CD8-positive, alpha-beta memory T cell (primary cell): Measurements from ENCODE around the gene COLEC11. TPM values are rescaled to one million over a fixed set of nuclear protein-coding genes. Genes with fewer than 3 reads are reported as not detected.

Experiments
- CTCF ChIA-PET: fragments of 350-600 bp; sonication (Branson Sonifier 250); formaldehyde crosslinking; loops from one replicate; lab custom pipeline; 2021; ENCODE audit warnings: antibody characterized with exemption; lab: Charles Lee
- POLR2A ChIA-PET: fragments of 350-600 bp; sonication (Branson Sonifier 250); formaldehyde crosslinking; loops from one replicate; lab custom pipeline; 2021; ENCODE audit warnings: antibody characterized with exemption; lab: Charles Lee
- DNase-seq, 5 donors: peaks; one replicate each; pipeline versions ENCODE4 v3.0.0 to v3.0.0-alpha.2; 2020 to 2022; ENCODE audit warnings: mixed read lengths in 1 of 5
- H3K27ac ChIP-seq: one replicate; pipeline ENCODE4 v1.7.0; 2013; ENCODE audit warnings: low read depth, mild to moderate bottlenecking, low read length, moderate library complexity
- H3K27me3 ChIP-seq: 2 replicates; pipeline ENCODE4 v1.7.0; 2013; ENCODE audit warnings: low read length, mild to moderate bottlenecking; ENCODE audit not compliant: insufficient read depth, poor library complexity, severe bottlenecking
- H3K36me3 ChIP-seq: 2 replicates; pipeline ENCODE4 v1.7.0; 2013; ENCODE audit warnings: mild to moderate bottlenecking, low read length, moderate library complexity; ENCODE audit not compliant: insufficient read depth
- H3K4me1 ChIP-seq: 2 replicates; pipeline ENCODE4 v1.7.0; 2013; ENCODE audit warnings: mild to moderate bottlenecking, low read length, moderate library complexity; ENCODE audit not compliant: insufficient read depth
- H3K4me3 ChIP-seq: 2 replicates; pipeline ENCODE4 v1.7.0; 2013; ENCODE audit warnings: mild to moderate bottlenecking, low read length
- H3K9me3 ChIP-seq: 2 replicates; pipeline ENCODE4 v1.7.0; 2013; ENCODE audit warnings: mild to moderate bottlenecking, low read length
- H3K27ac Mint-ChIP-seq, 8 donors: one replicate each; pipeline ENCODE4 v1.8.0; 2020 to 2021; ENCODE audit warnings: mixed read lengths in 8 of 8, mild to moderate bottlenecking in 6 of 8, inconsistent platforms in 3 of 8, moderate library complexity in 3 of 8
- H3K27me3 Mint-ChIP-seq, 2 donors: one replicate each; pipeline ENCODE4 v1.8.0; 2020 to 2021; ENCODE audit warnings: mixed read lengths in 2 of 2, mild to moderate bottlenecking in 1 of 2, moderate library complexity in 1 of 2
- H3K36me3 Mint-ChIP-seq, 3 donors: one replicate each; pipeline ENCODE4 v1.8.0; 2020 to 2021; ENCODE audit warnings: mixed read lengths in 3 of 3, inconsistent platforms in 1 of 3, mild to moderate bottlenecking in 1 of 3
- H3K4me1 Mint-ChIP-seq, 3 donors: one replicate each; pipeline ENCODE4 v1.8.0; 2020 to 2021; ENCODE audit warnings: mixed read lengths in 3 of 3, inconsistent platforms in 1 of 3, mild to moderate bottlenecking in 1 of 3
- H3K4me3 Mint-ChIP-seq, 7 donors: one replicate each; pipeline ENCODE4 v1.8.0; 2020 to 2021; ENCODE audit warnings: mixed read lengths in 7 of 7, mild to moderate bottlenecking in 6 of 7, moderate library complexity in 4 of 7, inconsistent platforms in 2 of 7
- H3K9me3 Mint-ChIP-seq, 5 donors: one replicate each; pipeline ENCODE4 v1.8.0; 2020 to 2022; ENCODE audit warnings: mixed read lengths in 5 of 5, mild to moderate bottlenecking in 3 of 5, moderate library complexity in 2 of 5, inconsistent platforms in 1 of 5
- polyA plus RNA-seq: library from polyadenylated mRNA; unstranded; fragments of 300-500 nt; fragmentation: Illumina TruSeq; gene quantifications from one replicate; pipeline ENCODE4 v1.2.3, GENCODE V29; 2021
- total RNA-seq, 2 experiments: library from RNA; stranded (reverse); gene quantifications; one replicate each; pipeline ENCODE4 v1.2.3, GENCODE V29; 2021

COLEC11 gene
- total and polyA plus RNA-seq, 3 experiments from 2014 or later, result 0.24 to 0.29 TPM; not detected in 1

GRCh38 chr2:3683748-3684454 lies 89.0 kb downstream of the COLEC11 start:
- Histone ChIP-seq H3K36me3 (no peaks in the 10 kb centered on the region), H3K9me3 (no peaks in the 10 kb centered on the region), H3K27ac (no peak overlapping the region), H3K27me3 (no peaks in the 10 kb centered on the region), H3K4me3 (no peak overlapping the region), H3K4me1 (no peaks in the 10 kb centered on the region)
- H3K36me3 Mint-ChIP-seq, result no peaks in the 10 kb centered on the region
- peaks cover 4 to 21% of the 10 kb centered on the region in 2 donors for H3K27me3 Mint-ChIP-seq
- peaks cover 0 to 9% (median 0%) of the 10 kb centered on the region in 5 donors for H3K9me3 Mint-ChIP-seq
- H3K27ac Mint-ChIP-seq, result no peak overlapping the region
- H3K4me3 Mint-ChIP-seq, result no peak overlapping the region
- ChIA-PET POLR2A (no interaction called here), CTCF (no interaction called here)
- DNase-seq, result no peak
- H3K4me1 Mint-ChIP-seq, result no peaks in the 10 kb centered on the region

DNA sequence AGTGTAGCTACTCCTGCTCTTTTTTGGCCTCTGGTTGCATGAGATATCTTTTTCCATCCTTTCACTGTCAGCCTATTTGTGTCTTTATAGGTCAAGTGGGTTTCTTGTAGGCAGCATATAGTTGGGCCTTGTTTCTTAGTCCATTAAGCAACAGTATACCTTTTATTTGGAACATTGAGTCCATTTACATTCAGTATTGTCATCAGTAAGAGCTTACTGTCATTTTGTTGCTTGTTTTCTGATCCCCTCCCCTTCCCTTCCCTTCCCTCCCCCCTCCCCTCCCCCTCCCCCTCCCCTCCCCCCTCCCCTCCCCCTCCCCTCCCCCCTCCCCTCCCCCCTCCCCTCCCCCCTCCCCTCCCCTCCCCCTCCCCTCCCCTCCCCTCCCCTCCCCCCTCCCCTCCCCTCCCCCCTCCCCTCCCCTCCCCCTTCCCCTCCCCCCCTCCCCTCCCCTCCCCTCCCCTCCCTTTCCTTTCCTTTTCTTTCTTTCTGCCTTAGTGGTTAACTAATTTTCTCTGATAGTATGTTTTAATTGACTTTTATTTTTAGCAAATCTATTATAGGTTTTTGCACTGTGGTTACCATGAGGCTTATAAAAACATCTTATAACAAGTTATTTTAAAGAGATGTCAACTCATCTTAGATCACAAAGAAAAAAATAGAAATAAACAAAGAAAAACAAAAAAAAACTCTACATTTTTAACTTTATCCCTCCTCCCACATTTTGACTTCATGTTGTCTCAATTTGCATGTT lies 95.3 kb downstream of the COLEC11 start:
- ChIA-PET CTCF (no interaction called here), POLR2A (no interaction called here)
- no peaks in the 10 kb centered on the region for H3K27me3 ChIP-seq
- no peaks in the 10 kb centered on the region for H3K4me1 Mint-ChIP-seq
- peaks cover 0 to 6% (median 2%) of the 10 kb centered on the region in 3 donors for H3K36me3 Mint-ChIP-seq
- H3K4me1 ChIP-seq, result no peaks in the 10 kb centered on the region
- DNase-seq, result no peak
- no peak overlapping the region for H3K27ac Mint-ChIP-seq
- no peak overlapping the region for H3K4me3 Mint-ChIP-seq
- peaks cover 12 to 47% of the 10 kb centered on the region in 2 donors for H3K27me3 Mint-ChIP-seq
- no peaks in the 10 kb centered on the region for H3K9me3 ChIP-seq
- H3K36me3 ChIP-seq, result no peaks in the 10 kb centered on the region
- no peak overlapping the region for H3K27ac ChIP-seq
- no peak overlapping the region for H3K4me3 ChIP-seq
- H3K9me3 Mint-ChIP-seq, result peaks cover 13 to 23% (median 16%) of the 10 kb centered on the region in 5 donors

- Mint-ChIP-seq H3K4me1 (no peaks in the 10 kb centered on the region), H3K36me3 (peaks cover 0 to 6% (median 2%) of the 10 kb centered on the region in 3 donors), H3K27ac (no peak overlapping the region), H3K9me3 (peaks cover 13 to 23% (median 16%) of the 10 kb centered on the region in 5 donors), H3K27me3 (peaks cover 12 to 51% of the 10 kb centered on the region in 2 donors), H3K4me3 (no peak overlapping the region)
- DNase-seq, result no peak
- H3K4me3 ChIP-seq, result no peak overlapping the region
- H3K36me3 ChIP-seq, result no peaks in the 10 kb centered on the region
- ChIA-PET CTCF (interaction anchor here (1.1 kb wide), 1 partner anchor 11 kb away, joined by 3 read pairs; the partner anchor contains the start of gene DCDC2C), POLR2A (no interaction called here)
- no peak overlapping the region for H3K27ac ChIP-seq
- no peaks in the 10 kb centered on the region for H3K9me3 ChIP-seq
- H3K4me1 ChIP-seq, result no peaks in the 10 kb centered on the region
- H3K27me3 ChIP-seq, result no peaks in the 10 kb centered on the region
These were observed 97.5 kb downstream of the COLEC11 start for GRCh38 chr2:3692375-3692774.

Other genes starting within 250 kb of the COLEC11 start
- 10 to 100 TPM; 41.6 to 43.9 TPM for gene EIPR1, start 217.3 kb upstream of the COLEC11 start, total RNA-seq
- gene EIPR1, start 217.3 kb upstream of the COLEC11 start, polyA plus RNA-seq, result 39.2 TPM
- gene TRAPPC12, start 215.4 kb upstream of the COLEC11 start, total RNA-seq, result 10 to 100 TPM; 74.1 to 76.5 TPM
- 37.1 TPM for gene TRAPPC12, start 215.4 kb upstream of the COLEC11 start, polyA plus RNA-seq
- gene ADI1, start 75.6 kb upstream of the COLEC11 start, total RNA-seq, result 10 to 100 TPM; 33.0 to 35.3 TPM
- gene ADI1, start 75.6 kb upstream of the COLEC11 start, polyA plus RNA-seq, result 24.1 TPM
- 10 to 100 TPM; 36.5 to 38.1 TPM for gene RNASEH1, start 36.8 kb upstream of the COLEC11 start, total RNA-seq
- 34.4 TPM for gene RNASEH1, start 36.8 kb upstream of the COLEC11 start, polyA plus RNA-seq
- 1,000 to 10,000 TPM; 1,423 to 1,459 TPM for gene RPS7, start 19.9 kb upstream of the COLEC11 start, total RNA-seq
- 1,173 TPM for gene RPS7, start 19.9 kb upstream of the COLEC11 start, polyA plus RNA-seq
- gene ALLC, start 63.1 kb downstream of the COLEC11 start, total RNA-seq, result not detected
- gene ALLC, start 63.1 kb downstream of the COLEC11 start, polyA plus RNA-seq, result not detected
- gene DCDC2C, start 108.5 kb downstream of the COLEC11 start, total RNA-seq, result not detected
- not detected for gene DCDC2C, start 108.5 kb downstream of the COLEC11 start, polyA plus RNA-seq